Measurements from ENCODE around the gene IL34.

The IL34 gene

DNA sequence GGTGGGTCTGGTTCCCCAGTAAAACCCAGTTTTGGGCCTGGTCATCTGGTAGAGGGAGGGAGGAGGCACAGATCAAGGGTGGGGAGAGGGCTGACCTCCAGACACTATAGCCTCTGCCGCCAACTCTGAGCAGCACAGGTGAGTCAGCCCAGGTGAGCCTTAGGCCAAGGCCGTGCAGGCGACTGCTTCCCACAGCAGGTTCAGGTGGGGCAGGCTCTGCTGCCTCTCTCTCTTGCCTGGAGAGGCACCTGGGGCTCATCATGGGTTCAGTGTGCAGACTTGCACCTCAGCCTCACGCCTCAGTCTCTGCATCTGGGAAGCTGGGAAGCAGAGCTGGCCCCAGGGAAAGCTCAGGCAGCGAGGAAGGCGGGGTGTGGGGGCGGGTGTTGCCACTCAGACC lies 37.8 kb upstream of the IL34 start:
- no peak for DNase-seq
- no peaks in the 10 kb centered on the region for H3K27me3 ChIP-seq (ENCODE audit: insufficient read depth, low read length)
- no peak overlapping the region for H2BK120ac ChIP-seq (ENCODE audit: insufficient read depth, low read length, poor library complexity)
- H3K18ac ChIP-seq (ENCODE audit: low read length): no peak overlapping the region
- no peak overlapping the region for H3K14ac ChIP-seq (ENCODE audit: low read length)
- H2AFZ ChIP-seq (ENCODE audit: insufficient read depth, low read length, poor library complexity): no peak overlapping the region
- no CpG with 5 or more reads among the region's 7 CpGs for WGBS (ENCODE audit: extremely low coverage, insufficient coverage, insufficient read length)
- H3K4ac ChIP-seq (ENCODE audit: low read depth, low read length): no peak overlapping the region
- H3K4me2 ChIP-seq (ENCODE audit: low read length): no peak overlapping the region
- H4K91ac ChIP-seq (ENCODE audit: low read depth, low read length): no peak overlapping the region
- H3K9me3 ChIP-seq (ENCODE audit: insufficient read depth, low read depth, low read length): no peaks in the 10 kb centered on the region
- no peak overlapping the region for H4K8ac ChIP-seq (ENCODE audit: low read depth, low read length)
- H2BK12ac ChIP-seq (ENCODE audit: low read length): no peak overlapping the region
- no peaks in the 10 kb centered on the region for H3K4me1 ChIP-seq (ENCODE audit: control insufficient read depth in 1 of 2, insufficient read depth in 2 of 2, low read length in 2 of 2)
- no peak overlapping the region for H3K27ac ChIP-seq (ENCODE audit: low read depth, low read length)
- no peak overlapping the region for H4K12ac ChIP-seq (ENCODE audit: low read depth, low read length)
- H3K79me2 ChIP-seq (ENCODE audit: control insufficient read depth, insufficient read depth, low read length, poor library complexity): no peaks in the 10 kb centered on the region
- no peak overlapping the region for H3K23ac ChIP-seq (ENCODE audit: low read length)
- no peak overlapping the region for H2BK5ac ChIP-seq (ENCODE audit: low read depth, low read length, poor library complexity)
- H3K36me3 ChIP-seq (ENCODE audit: control insufficient read depth in 1 of 2, insufficient read depth in 2 of 2, low read length in 2 of 2): no peaks in the 10 kb centered on the region
- H3K4me3 ChIP-seq (ENCODE audit: low read depth, low read length): no peak overlapping the region
- H2AK5ac ChIP-seq (ENCODE audit: low read length): no peak overlapping the region
- H3K79me1 ChIP-seq (ENCODE audit: low read length): no peaks in the 10 kb centered on the region
- no peak overlapping the region for H3K9ac ChIP-seq (ENCODE audit: low read length)

DNA sequence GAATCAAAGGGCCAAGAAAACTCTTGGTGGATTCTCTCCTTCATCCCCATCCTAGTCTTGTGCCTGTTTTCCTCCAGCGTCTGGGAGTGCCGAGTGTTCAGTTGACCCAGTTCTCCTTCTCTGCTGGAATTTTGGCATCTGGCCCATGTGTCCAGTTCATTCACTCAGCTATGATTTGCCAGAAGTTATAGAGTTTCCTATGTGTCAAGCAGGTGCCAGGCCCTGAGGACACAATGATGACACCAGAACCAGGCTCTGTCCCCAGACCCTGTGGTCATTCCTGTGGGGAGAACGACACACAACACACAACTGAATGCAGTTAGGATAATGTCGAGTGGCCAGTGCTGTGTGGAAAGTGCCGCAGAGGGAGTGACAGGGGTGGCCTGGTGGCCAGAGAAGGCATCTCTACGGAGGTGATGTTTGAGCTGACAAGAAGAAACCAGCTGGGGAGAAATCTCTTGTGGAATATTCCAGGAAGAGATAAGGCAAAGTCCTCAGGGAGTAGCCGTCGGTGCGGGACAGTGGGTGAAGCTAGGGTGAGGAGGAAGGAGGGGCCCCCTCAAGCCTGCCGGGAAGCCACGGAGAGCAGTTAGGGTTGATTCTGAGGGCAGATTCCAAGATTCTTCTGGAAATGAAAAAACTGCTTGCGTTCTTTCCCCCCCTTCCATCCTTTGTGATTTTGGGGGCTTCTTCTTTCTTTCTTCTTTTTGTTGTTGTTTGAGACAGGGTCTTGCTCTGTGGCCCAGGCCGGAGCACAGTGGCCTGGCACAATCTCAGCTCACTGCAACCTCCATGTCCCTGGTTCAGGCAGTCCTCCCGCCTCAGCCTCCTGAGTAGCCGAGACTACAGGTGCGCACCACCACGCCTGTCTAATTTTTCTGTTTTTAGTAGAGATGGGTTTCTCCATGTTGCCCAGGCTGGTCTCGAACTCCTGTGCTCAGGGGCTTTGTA lies 35.8 kb upstream of the IL34 start:
- Histone ChIP-seq H4K91ac (ENCODE audit: low read depth, low read length) (no peak overlapping the region), H2BK120ac (ENCODE audit: insufficient read depth, low read length, poor library complexity) (no peak overlapping the region), H2BK5ac (ENCODE audit: low read depth, low read length, poor library complexity) (no peak overlapping the region), H3K4me3 (ENCODE audit: low read depth, low read length) (no peak overlapping the region), H2AK5ac (ENCODE audit: low read length) (no peak overlapping the region), H3K4me1 (ENCODE audit: control insufficient read depth in 1 of 2, insufficient read depth in 2 of 2, low read length in 2 of 2) (no peaks in the 10 kb centered on the region), H3K36me3 (ENCODE audit: control insufficient read depth in 1 of 2, insufficient read depth in 2 of 2, low read length in 2 of 2) (no peaks in the 10 kb centered on the region), H3K14ac (ENCODE audit: low read length) (no peak overlapping the region), H3K4ac (ENCODE audit: low read depth, low read length) (no peak overlapping the region), H3K9me3 (ENCODE audit: insufficient read depth, low read depth, low read length) (no peaks in the 10 kb centered on the region), H3K27ac (ENCODE audit: low read depth, low read length) (no peak overlapping the region), H3K79me2 (ENCODE audit: control insufficient read depth, insufficient read depth, low read length, poor library complexity) (no peaks in the 10 kb centered on the region), H4K8ac (ENCODE audit: low read depth, low read length) (no peak overlapping the region), H3K9ac (ENCODE audit: low read length) (no peak overlapping the region), H2AFZ (ENCODE audit: insufficient read depth, low read length, poor library complexity) (no peak overlapping the region), H2BK12ac (ENCODE audit: low read length) (no peak overlapping the region), H3K23ac (ENCODE audit: low read length) (no peak overlapping the region), H4K12ac (ENCODE audit: low read depth, low read length) (no peak overlapping the region), H3K18ac (ENCODE audit: low read length) (no peak overlapping the region), H3K4me2 (ENCODE audit: low read length) (no peak overlapping the region), H3K79me1 (ENCODE audit: low read length) (no peaks in the 10 kb centered on the region), H3K27me3 (ENCODE audit: insufficient read depth, low read length) (no peaks in the 10 kb centered on the region)
- DNase-seq: no peak
- no CpG with 5 or more reads among the region's 18 CpGs for WGBS (ENCODE audit: extremely low coverage, insufficient coverage, insufficient read length)

DNA sequence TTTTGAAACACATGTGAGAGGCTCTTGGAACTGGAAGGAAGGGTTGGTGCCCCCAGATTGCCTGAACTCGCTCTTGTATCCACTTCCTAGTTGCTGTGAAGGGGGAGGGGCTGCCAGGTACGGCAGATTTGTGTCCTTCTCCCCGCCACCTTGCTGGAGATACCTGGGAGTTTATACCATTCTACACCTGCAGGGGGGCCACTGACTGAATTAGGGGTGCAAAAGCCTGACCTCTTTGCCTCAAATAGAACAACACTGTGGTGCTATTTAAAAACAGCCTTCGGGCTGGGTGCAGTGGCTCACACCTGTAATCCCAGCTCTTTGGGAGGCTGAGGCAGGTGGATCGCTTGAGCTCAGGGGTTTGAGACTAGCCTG lies 35.1 kb upstream of the IL34 start:
- H2AK5ac ChIP-seq (ENCODE audit: low read length): no peak overlapping the region
- no peaks in the 10 kb centered on the region for H3K36me3 ChIP-seq (ENCODE audit: control insufficient read depth in 1 of 2, insufficient read depth in 2 of 2, low read length in 2 of 2)
- H3K79me1 ChIP-seq (ENCODE audit: low read length): no peaks in the 10 kb centered on the region
- no peak overlapping the region for H3K9ac ChIP-seq (ENCODE audit: low read length)
- no peaks in the 10 kb centered on the region for H3K27me3 ChIP-seq (ENCODE audit: insufficient read depth, low read length)
- no peak overlapping the region for H3K23ac ChIP-seq (ENCODE audit: low read length)
- H3K4me3 ChIP-seq (ENCODE audit: low read depth, low read length): no peak overlapping the region
- H2BK120ac ChIP-seq (ENCODE audit: insufficient read depth, low read length, poor library complexity): no peak overlapping the region
- no peak overlapping the region for H2BK5ac ChIP-seq (ENCODE audit: low read depth, low read length, poor library complexity)
- H2BK12ac ChIP-seq (ENCODE audit: low read length): no peak overlapping the region
- H3K9me3 ChIP-seq (ENCODE audit: insufficient read depth, low read depth, low read length): no peaks in the 10 kb centered on the region
- H3K18ac ChIP-seq (ENCODE audit: low read length): no peak overlapping the region
- H3K27ac ChIP-seq (ENCODE audit: low read depth, low read length): no peak overlapping the region
- H4K91ac ChIP-seq (ENCODE audit: low read depth, low read length): no peak overlapping the region
- no peak overlapping the region for H3K4ac ChIP-seq (ENCODE audit: low read depth, low read length)
- H4K8ac ChIP-seq (ENCODE audit: low read depth, low read length): no peak overlapping the region
- no peak overlapping the region for H4K12ac ChIP-seq (ENCODE audit: low read depth, low read length)
- no peaks in the 10 kb centered on the region for H3K4me1 ChIP-seq (ENCODE audit: control insufficient read depth in 1 of 2, insufficient read depth in 2 of 2, low read length in 2 of 2)
- no CpG with 5 or more reads among the region's 5 CpGs for WGBS (ENCODE audit: extremely low coverage, insufficient coverage, insufficient read length)
- H3K4me2 ChIP-seq (ENCODE audit: low read length): no peak overlapping the region
- no peaks in the 10 kb centered on the region for H3K79me2 ChIP-seq (ENCODE audit: control insufficient read depth, insufficient read depth, low read length, poor library complexity)
- no peak overlapping the region for H2AFZ ChIP-seq (ENCODE audit: insufficient read depth, low read length, poor library complexity)
- DNase-seq: no peak
- no peak overlapping the region for H3K14ac ChIP-seq (ENCODE audit: low read length)

DNA sequence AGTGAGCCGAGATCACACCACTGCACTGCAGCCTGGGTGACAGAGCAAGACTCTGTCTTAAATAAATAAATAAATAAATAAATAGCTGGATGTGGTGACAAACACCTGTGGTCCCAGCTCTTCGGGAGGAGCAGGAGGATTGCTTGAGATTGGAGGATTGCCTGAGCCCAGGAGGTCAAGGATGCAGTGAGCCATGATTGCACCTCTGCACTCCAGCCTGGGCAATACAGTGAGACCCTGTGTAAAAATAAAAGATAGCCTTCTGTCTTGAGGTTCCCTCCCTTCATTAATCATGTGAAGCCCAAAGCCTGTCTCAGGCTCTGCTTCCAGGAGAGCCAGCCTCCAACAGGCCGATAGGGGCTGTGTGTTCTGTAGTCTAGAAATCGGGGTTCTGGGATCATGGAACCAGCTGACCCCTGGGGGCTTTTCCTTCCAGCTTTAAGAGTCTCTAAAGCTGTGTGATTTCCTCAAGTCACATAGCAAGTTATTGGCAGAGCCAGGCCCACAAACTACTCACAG lies 34.5 kb upstream of the IL34 start:
- no peak overlapping the region for H4K8ac ChIP-seq (ENCODE audit: low read depth, low read length)
- no peak overlapping the region for H3K4me3 ChIP-seq (ENCODE audit: low read depth, low read length)
- H3K27ac ChIP-seq (ENCODE audit: low read depth, low read length): no peak overlapping the region
- no peak overlapping the region for H3K4ac ChIP-seq (ENCODE audit: low read depth, low read length)
- no peaks in the 10 kb centered on the region for H3K79me2 ChIP-seq (ENCODE audit: control insufficient read depth, insufficient read depth, low read length, poor library complexity)
- no peak overlapping the region for H3K9ac ChIP-seq (ENCODE audit: low read length)
- DNase-seq: no peak
- no peak overlapping the region for H2BK12ac ChIP-seq (ENCODE audit: low read length)
- H3K36me3 ChIP-seq (ENCODE audit: control insufficient read depth in 1 of 2, insufficient read depth in 2 of 2, low read length in 2 of 2): no peaks in the 10 kb centered on the region
- H3K27me3 ChIP-seq (ENCODE audit: insufficient read depth, low read length): no peaks in the 10 kb centered on the region
- no peak overlapping the region for H3K4me2 ChIP-seq (ENCODE audit: low read length)
- H4K12ac ChIP-seq (ENCODE audit: low read depth, low read length): no peak overlapping the region
- H2BK120ac ChIP-seq (ENCODE audit: insufficient read depth, low read length, poor library complexity): no peak overlapping the region
- WGBS (ENCODE audit: extremely low coverage, insufficient coverage, insufficient read length): no CpG with 5 or more reads among the region's 4 CpGs
- H3K18ac ChIP-seq (ENCODE audit: low read length): no peak overlapping the region
- no peaks in the 10 kb centered on the region for H3K4me1 ChIP-seq (ENCODE audit: control insufficient read depth in 1 of 2, insufficient read depth in 2 of 2, low read length in 2 of 2)
- no peaks in the 10 kb centered on the region for H3K79me1 ChIP-seq (ENCODE audit: low read length)
- no peak overlapping the region for H3K23ac ChIP-seq (ENCODE audit: low read length)
- H3K9me3 ChIP-seq (ENCODE audit: insufficient read depth, low read depth, low read length): no peaks in the 10 kb centered on the region
- no peak overlapping the region for H2AFZ ChIP-seq (ENCODE audit: insufficient read depth, low read length, poor library complexity)
- H2AK5ac ChIP-seq (ENCODE audit: low read length): no peak overlapping the region
- no peak overlapping the region for H2BK5ac ChIP-seq (ENCODE audit: low read depth, low read length, poor library complexity)
- H4K91ac ChIP-seq (ENCODE audit: low read depth, low read length): no peak overlapping the region
- no peak overlapping the region for H3K14ac ChIP-seq (ENCODE audit: low read length)
